WTC11 (cell line): Measurements from ENCODE around the gene VCL. TPM values are rescaled to one million over a fixed set of nuclear protein-coding genes. Genes with fewer than 3 reads are reported as not detected.
A peak's percentile ranks its signal among the peaks of the same experiment; 100 is the strongest.

ENCODE experiments used
- ATAC-seq: fragments of 200-7000 bp; cut with Tn5 transposase; 2 replicates; pipeline ENCODE4 v1.10.0; 2021; ENCODE audit warnings: mild to moderate bottlenecking, moderate library complexity
- CTCF ChIA-PET: fragments of 300-600 bp; sonication (Branson Sonifier 250); formaldehyde crosslinking; loops from one replicate; lab custom pipeline; 2021; ENCODE audit warnings: antibody characterized with exemption; lab: Charles Lee
- POLR2A ChIA-PET: fragments of 350-600 bp; sonication (Branson Sonifier 250); formaldehyde crosslinking; loops from one replicate; lab custom pipeline; 2021; ENCODE audit warnings: antibody characterized with exemption; lab: Charles Lee
- DNase-seq: peaks from one replicate; pipeline ENCODE4 v3.0.0; 2021; ENCODE audit warnings: low spot score
- H3K27ac Mint-ChIP-seq: 2 replicates; pipeline ENCODE4 v1.8.0; 2021; ENCODE audit warnings: mixed read lengths
- H3K27me3 Mint-ChIP-seq: 2 replicates; pipeline ENCODE4 v1.8.0; 2021; ENCODE audit warnings: low read depth, mild to moderate bottlenecking, moderate library complexity, mixed read lengths
- H3K36me3 Mint-ChIP-seq: 2 replicates; pipeline ENCODE4 v1.8.0; 2021; ENCODE audit warnings: mixed read lengths
- H3K4me1 Mint-ChIP-seq: 2 replicates; pipeline ENCODE4 v1.8.0; 2022; ENCODE audit warnings: mixed read lengths
- H3K4me3 Mint-ChIP-seq: 2 replicates; pipeline ENCODE4 v1.8.0; 2021; ENCODE audit warnings: mild to moderate bottlenecking, moderate library complexity, mixed read lengths
- H3K9me3 Mint-ChIP-seq: 2 replicates; pipeline ENCODE4 v1.8.0; 2021; ENCODE audit warnings: mixed read lengths
- AFF4 ChIP-seq: sonication (generic); formaldehyde crosslinking; IDR thresholded peaks from 2 replicates; pipeline ENCODE4 v1.8.1; 2023; ENCODE audit warnings: mild to moderate bottlenecking, missing genetic modification reagents, borderline replicate concordance
- AR ChIP-seq: fragments of 250-450 bp; sonication (Bioruptor Pico); IDR thresholded peaks from 2 replicates; pipeline ENCODE4 v1.9.0; 2021; ENCODE audit warnings: mild to moderate bottlenecking
- CTCF ChIP-seq: fragments of 200-600 bp; IDR thresholded peaks from 2 replicates; pipeline ENCODE4 v1.8.0; 2022; ENCODE audit warnings: antibody characterized with exemption
- ETV6 ChIP-seq: sonication (generic); formaldehyde crosslinking; IDR thresholded peaks from 2 replicates; pipeline ENCODE4 v1.8.1; 2022; ENCODE audit warnings: mild to moderate bottlenecking, missing genetic modification reagents
- FOXJ3 ChIP-seq: sonication (generic); formaldehyde crosslinking; IDR thresholded peaks from 2 replicates; pipeline ENCODE4 v1.9.0; 2021; ENCODE audit warnings: missing genetic modification reagents, mild to moderate bottlenecking, borderline replicate concordance
- GTF2I ChIP-seq: fragments of 250-450 bp; sonication (Bioruptor Pico); conservative IDR thresholded peaks from 2 replicates; pipeline ENCODE4 v1.4.0; 2021; ENCODE audit warnings: mild to moderate bottlenecking
- NR2C2 ChIP-seq: sonication (generic); formaldehyde crosslinking; IDR thresholded peaks from 2 replicates; pipeline ENCODE4 v1.8.0; 2022; ENCODE audit warnings: mild to moderate bottlenecking, missing genetic modification reagents
- SP1 ChIP-seq: sonication (generic); formaldehyde crosslinking; conservative IDR thresholded peaks from 2 replicates; pipeline ENCODE4 v1.8.1; 2022; ENCODE audit warnings: missing genetic modification reagents
- USF2 ChIP-seq: sonication (generic); formaldehyde crosslinking; IDR thresholded peaks from 2 replicates; pipeline ENCODE4 v1.8.1; 2023; ENCODE audit warnings: mild to moderate bottlenecking, missing genetic modification reagents, moderate library complexity
- ZNF121 ChIP-seq: sonication (generic); formaldehyde crosslinking; IDR thresholded peaks from 2 replicates; pipeline ENCODE4 v1.8.0; 2023; ENCODE audit warnings: missing genetic modification reagents
- ZNF263 ChIP-seq: sonication (generic); formaldehyde crosslinking; IDR thresholded peaks from 2 replicates; pipeline ENCODE4 v1.8.1; 2022; ENCODE audit warnings: low read depth, mild to moderate bottlenecking, moderate library complexity, missing genetic modification reagents
- ZNF281 ChIP-seq: sonication (generic); formaldehyde crosslinking; IDR thresholded peaks from 2 replicates; pipeline ENCODE4 v1.8.0; 2023; ENCODE audit warnings: mild to moderate bottlenecking, missing genetic modification reagents
- ZNF416 ChIP-seq: fragments of 250-450 bp; sonication (Bioruptor Pico); IDR thresholded peaks from 2 replicates; pipeline ENCODE4 v1.9.0; 2021; ENCODE audit warnings: mild to moderate bottlenecking, inconsistent platforms
- ZNF512 ChIP-seq: sonication (generic); formaldehyde crosslinking; IDR thresholded peaks from 2 replicates; pipeline ENCODE4 v1.8.1; 2022; ENCODE audit warnings: missing genetic modification reagents, borderline replicate concordance
- ZSCAN18 ChIP-seq: fragments of 250-450 bp; sonication (Bioruptor Pico); IDR thresholded peaks from 2 replicates; pipeline ENCODE4 v2.1.2; 2022; ENCODE audit warnings: mild to moderate bottlenecking, moderate library complexity
- total RNA-seq: library from RNA; stranded (reverse); gene quantifications from 3 replicates; pipeline ENCODE4 v1.2.3, GENCODE V29; 2021

VCL gene
- total RNA-seq, 1 experiment from 2014 or later, result 225 TPM

- TF ChIP-seq ETV6 (CRISPR knock-in tag) (peak; percentile 77; the same call in 1 of the 2 replicates), CTCF (no peak), FOXJ3 (CRISPR knock-in tag) (no peak), ZNF416 (CRISPR knock-in tag) (peak; percentile 75; the same call in 1 of the 2 replicates), ZNF281 (CRISPR knock-in tag) (0 out of 2 replicates have a peak, but pooled peaks have one; percentile 13), ZNF121 (CRISPR knock-in tag) (peak; percentile 18; the same call in 1 of the 2 replicates), SP1 (CRISPR knock-in tag) (peak; percentile 89)
Measured at GRCh38 chr10:73997787-73998622, at the start of gene VCL (continued).

- ChIA-PET POLR2A (no interaction called here), CTCF (interaction anchor here (0.8 kb wide), 1 partner anchor 41 kb away, joined by 3 read pairs; no protein-coding TSS in a partner anchor)
- H3K9me3 Mint-ChIP-seq, result peaks cover 11% of the 10 kb centered on the region
- H3K27me3 Mint-ChIP-seq, result no peaks in the 10 kb centered on the region
- no peak for ATAC-seq
- no peak overlapping the region for H3K4me3 Mint-ChIP-seq
- no peak for DNase-seq
- H3K4me1 Mint-ChIP-seq, result peaks cover 7% of the 10 kb centered on the region
- H3K36me3 Mint-ChIP-seq, result peaks cover 8% of the 10 kb centered on the region; the same call in 1 of the 2 replicates
- H3K27ac Mint-ChIP-seq, result no peak overlapping the region
- no peak for TF ChIP-seq USF2 (CRISPR knock-in tag)
- no peak for TF ChIP-seq CTCF
- TF ChIP-seq GTF2I, result no peak
- TF ChIP-seq AFF4 (CRISPR knock-in tag), result no peak
- no peak for TF ChIP-seq ZNF512 (CRISPR knock-in tag)
- no peak for TF ChIP-seq AR
- TF ChIP-seq NR2C2 (CRISPR knock-in tag), result no peak
- no peak for TF ChIP-seq ZNF263
- no peak for TF ChIP-seq ZSCAN18
Measured at GRCh38 chr10:73948947-73949633, 48.8 kb upstream of the VCL start.
